ENCODE measurements around the gene OR4C3.
"Not testable (repeated sequence)": the region's sequence is repeated elsewhere in the genome, so short reads cannot be mapped to it uniquely, and the experiment has no call there.

DNA sequence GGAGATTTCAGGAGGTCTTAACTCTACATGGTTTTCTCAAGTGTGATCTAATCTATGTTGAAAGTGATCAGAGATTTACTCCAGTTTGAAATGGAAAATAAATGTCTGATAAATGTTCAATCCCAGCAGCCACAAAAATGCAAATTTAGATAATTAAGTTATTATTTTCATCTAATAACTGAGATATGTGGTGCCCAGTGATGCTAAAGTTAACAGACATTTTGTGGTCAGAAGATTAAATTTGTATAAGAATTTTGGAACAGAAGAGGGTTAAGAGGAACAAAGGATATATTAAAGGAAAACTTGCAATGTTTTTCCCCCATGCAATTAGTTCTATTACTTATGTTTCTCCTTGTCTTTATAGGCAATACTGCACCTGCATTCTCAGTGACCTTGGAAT lies at the start of gene OR4C3:
- TF ChIP-seq, protein P1, sequence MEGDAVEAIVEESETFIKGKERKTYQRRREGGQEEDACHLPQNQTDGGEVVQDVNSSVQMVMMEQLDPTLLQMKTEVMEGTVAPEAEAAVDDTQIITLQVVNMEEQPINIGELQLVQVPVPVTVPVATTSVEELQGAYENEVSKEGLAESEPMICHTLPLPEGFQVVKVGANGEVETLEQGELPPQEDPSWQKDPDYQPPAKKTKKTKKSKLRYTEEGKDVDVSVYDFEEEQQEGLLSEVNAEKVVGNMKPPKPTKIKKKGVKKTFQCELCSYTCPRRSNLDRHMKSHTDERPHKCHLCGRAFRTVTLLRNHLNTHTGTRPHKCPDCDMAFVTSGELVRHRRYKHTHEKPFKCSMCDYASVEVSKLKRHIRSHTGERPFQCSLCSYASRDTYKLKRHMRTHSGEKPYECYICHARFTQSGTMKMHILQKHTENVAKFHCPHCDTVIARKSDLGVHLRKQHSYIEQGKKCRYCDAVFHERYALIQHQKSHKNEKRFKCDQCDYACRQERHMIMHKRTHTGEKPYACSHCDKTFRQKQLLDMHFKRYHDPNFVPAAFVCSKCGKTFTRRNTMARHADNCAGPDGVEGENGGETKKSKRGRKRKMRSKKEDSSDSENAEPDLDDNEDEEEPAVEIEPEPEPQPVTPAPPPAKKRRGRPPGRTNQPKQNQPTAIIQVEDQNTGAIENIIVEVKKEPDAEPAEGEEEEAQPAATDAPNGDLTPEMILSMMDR (IDR thresholded peaks at IDR 0.05; ENCODE audit: low read depth, low read length, missing input control): not testable (repeated sequence)
- TF ChIP-seq, protein P2, sequence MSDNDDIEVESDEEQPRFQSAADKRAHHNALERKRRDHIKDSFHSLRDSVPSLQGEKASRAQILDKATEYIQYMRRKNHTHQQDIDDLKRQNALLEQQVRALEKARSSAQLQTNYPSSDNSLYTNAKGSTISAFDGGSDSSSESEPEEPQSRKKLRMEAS (IDR thresholded peaks at IDR 0.05): not testable (repeated sequence)
- not testable (repeated sequence) for TF ChIP-seq YY1 (IDR thresholded peaks at IDR 0.05); EGR1 (IDR thresholded peaks at IDR 0.05; ENCODE audit: low read depth in 2 of 2); FOXA1 (IDR thresholded peaks at IDR 0.05)
- TF ChIP-seq, protein P3, sequence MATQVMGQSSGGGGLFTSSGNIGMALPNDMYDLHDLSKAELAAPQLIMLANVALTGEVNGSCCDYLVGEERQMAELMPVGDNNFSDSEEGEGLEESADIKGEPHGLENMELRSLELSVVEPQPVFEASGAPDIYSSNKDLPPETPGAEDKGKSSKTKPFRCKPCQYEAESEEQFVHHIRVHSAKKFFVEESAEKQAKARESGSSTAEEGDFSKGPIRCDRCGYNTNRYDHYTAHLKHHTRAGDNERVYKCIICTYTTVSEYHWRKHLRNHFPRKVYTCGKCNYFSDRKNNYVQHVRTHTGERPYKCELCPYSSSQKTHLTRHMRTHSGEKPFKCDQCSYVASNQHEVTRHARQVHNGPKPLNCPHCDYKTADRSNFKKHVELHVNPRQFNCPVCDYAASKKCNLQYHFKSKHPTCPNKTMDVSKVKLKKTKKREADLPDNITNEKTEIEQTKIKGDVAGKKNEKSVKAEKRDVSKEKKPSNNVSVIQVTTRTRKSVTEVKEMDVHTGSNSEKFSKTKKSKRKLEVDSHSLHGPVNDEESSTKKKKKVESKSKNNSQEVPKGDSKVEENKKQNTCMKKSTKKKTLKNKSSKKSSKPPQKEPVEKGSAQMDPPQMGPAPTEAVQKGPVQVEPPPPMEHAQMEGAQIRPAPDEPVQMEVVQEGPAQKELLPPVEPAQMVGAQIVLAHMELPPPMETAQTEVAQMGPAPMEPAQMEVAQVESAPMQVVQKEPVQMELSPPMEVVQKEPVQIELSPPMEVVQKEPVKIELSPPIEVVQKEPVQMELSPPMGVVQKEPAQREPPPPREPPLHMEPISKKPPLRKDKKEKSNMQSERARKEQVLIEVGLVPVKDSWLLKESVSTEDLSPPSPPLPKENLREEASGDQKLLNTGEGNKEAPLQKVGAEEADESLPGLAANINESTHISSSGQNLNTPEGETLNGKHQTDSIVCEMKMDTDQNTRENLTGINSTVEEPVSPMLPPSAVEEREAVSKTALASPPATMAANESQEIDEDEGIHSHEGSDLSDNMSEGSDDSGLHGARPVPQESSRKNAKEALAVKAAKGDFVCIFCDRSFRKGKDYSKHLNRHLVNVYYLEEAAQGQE (IDR thresholded peaks at IDR 0.05): not testable (repeated sequence)
- TF ChIP-seq, protein P4, sequence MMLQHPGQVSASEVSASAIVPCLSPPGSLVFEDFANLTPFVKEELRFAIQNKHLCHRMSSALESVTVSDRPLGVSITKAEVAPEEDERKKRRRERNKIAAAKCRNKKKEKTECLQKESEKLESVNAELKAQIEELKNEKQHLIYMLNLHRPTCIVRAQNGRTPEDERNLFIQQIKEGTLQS (IDR thresholded peaks at IDR 0.05): not testable (repeated sequence)
